IPS-NIHi7 (cell line): ENCODE measurements around the gene FAM43A.

ENCODE experiments used
- DNase-seq: peaks from one replicate; pipeline ENCODE4 v3.0.0; 2012; ENCODE audit warnings: mixed read lengths; ENCODE audit errors: extremely low spot score

FAM43A gene

DNA sequence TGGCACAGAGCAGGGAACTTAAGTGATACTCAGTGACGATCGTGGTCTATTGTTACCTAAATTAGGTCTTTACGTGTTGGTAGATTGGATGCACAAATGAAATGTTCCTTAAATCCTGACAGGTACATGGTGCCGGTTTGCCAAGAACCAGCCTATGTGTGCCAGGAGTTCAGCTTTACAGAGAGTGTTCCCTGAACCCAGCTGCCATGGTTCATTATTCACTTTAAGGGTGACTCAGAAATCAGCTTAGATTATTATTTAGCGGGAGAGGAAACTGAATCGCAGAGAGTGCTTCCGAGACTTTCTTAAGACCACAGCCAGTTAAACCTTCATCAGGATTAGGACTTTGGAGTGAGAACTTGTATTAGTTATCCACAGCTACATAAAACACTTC is 21.5 kb downstream of the FAM43A start:
- DNase-seq: no peak

DNA sequence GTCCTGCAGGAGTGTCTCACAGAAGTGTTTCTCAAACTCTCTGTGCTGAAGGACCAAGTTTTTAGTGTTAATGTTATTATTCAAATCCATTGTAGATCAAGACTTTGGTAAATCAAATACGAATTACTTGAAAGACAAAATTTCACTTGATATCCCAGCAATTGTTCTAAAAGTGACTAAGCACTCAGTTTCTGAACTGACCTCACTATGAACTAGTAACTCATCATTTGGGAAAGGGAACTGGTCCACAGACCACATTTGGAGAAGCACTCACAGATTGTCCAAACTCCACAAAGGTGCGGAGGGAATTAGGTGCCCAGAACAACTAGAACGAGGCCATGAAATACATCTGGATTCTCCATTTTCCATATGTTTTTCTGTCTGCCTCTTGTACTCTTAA is 25.6 kb downstream of the FAM43A start:
- no peak for DNase-seq

DNA sequence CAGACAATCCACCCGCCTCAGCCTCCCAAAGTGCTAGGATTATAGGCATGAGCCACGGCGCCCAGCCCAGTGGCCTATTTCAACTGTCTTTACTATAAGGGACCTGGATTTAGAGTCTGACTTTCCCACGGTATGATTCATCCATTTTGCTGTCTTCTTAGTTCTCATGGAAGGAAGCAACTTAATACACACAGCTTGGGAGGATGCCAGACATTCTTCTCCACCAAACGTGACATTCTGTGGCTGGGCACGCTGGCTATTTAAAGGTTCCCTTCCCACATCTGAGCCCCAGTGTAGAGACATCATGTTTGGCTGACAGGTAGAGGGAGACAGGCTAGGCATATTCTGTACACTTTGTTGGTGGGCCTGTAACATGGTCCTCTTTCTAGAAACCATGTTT is 26.2 kb downstream of the FAM43A start:
- DNase-seq: no peak

DNA sequence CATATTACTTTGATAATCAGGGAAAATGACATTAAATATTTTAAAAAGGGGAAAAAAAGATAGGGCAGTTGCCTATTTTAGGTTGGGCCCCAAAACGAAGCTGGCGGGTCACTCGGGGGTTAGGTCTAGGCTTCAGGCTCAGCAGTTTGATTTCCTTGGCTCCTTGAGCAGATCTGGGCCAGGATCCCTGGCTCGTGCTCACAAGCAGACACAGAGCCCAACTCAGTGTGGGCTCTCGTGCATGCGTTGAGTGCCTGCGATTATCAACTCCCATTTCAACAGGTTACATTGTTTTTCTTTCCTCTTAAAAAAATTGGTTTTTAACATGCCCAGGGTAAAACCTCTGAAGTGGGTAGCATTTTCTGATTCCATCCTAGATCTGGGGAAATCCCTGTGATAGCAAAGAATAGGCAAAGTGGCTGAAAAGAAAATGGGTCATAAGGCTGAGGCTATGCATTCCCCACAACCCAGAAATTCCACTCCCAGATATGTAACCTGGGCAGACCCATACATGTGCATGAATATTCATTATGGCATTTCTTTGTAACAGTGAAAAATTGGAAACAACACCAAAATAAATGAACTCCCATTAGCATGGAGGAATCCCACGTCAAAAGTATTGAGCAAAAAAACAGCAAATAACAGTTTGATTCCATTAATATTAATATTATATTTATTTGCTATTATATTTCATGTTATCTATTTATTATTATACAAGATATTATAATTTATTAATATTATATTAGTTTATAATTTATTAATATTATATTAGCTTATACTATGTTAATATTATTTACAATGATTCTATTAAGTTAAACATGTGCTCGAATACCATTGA is 27.8 kb downstream of the FAM43A start:
- DNase-seq: no peak

DNA sequence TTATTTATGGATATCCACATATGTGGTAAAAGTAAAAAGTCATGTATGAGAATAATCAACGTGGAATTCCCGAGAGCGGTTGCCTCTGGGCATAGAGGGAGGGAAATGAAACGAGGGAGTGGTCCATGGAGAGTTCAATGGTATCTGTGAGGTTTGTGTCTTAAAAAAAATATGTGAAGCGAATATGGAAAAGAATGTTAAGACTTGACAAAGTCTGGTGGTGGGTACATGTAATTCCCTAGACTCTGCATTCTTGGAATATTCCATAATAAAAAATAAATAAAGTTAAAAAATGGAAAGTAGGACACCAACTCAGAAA is 28.4 kb downstream of the FAM43A start:
- no peak for DNase-seq

DNA sequence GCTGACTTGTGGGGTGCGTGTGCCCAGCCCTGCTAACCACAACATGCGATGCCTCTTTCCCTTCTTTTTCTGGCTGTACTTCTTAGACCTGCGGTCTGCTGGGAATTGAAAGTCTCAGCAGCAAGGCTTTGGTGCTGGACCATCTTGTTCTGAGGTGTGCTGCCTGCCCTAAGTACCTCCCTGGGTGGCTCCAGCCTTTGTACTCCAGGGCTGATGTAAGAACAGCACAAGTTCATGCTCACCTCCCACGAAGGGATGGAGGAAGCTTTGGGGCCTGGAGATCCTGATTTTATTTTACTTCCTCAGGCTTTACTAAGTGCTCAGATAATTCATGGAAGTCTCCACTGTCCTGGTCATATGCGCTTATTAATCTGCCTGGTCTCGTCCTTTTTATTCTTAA is 28.9 kb downstream of the FAM43A start:
- DNase-seq: no peak

DNA sequence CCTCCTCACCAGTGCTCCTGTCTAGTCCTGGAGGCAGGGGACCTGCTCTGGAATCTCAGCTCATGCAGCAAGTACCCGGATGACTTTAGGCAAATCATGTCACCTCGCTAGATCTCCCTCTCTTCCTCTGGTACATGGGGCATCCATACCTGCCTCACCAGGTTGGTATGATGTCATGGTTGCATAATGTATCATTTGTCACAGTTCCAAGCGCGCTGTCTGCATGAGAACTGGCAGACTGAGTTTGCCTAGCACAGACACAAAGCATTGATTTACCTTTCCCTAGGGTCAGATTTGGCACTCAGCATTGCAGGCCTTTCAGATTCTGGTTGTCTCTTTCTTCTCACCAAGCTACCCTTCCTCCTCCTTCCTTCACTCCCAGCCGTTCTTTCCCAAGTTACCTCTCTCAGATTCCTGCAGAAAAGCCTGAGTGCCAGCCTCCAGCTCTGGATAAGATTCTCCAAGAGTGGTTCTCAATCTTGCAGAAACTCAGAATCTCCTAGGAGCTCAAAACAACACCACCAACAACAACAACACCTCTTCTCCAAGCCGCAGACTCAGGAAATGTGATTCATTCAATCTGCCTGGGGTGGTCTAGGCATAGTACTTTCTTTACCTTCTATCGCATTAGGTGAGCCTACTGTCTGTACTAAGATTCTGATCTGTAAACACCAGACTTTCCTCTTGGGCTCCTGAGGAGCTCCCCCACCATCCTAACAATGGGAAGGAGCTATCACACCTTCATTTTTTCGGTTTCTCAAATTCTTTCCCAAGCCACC is 29.5 kb downstream of the FAM43A start:
- no peak for DNase-seq

DNA sequence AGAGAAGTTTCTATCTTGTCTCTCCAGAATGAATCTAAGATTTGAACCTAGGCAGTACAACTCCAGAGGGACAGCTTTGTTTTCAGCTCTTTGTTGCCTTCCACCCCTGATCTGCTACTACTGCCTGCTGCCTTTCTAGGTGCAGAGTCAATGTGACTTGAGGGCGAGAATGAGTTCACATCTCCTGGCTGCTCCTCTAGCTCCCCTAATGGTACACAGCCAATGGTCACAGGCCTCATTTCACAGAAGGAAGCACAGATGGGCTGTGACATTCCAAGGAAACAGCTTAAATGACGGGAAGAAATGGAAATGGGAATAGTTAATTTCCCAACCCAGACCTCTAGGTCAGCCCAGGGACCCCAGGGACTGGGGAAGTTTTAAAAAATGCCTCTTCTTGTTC is 32.4 kb downstream of the FAM43A start:
- DNase-seq: no peak

DNA sequence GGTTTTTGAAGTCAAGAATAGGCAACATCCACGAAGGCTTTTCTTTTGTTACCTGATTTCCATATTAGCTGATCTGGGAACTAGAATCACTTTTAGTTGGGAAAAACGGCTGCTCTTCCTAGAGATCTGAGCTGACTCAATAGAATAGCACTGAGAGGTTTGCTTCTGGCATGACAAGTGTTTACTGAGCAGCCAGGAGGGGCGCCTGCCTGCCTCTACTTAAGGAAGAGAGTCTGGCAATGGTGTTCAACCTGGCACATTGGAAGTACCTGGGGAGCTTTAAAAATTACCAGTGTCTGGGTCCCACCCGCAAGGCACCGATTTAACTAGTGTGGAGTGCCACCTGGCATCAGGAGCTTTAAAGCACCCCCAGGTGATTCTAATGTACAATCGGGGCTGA is 34.4 kb downstream of the FAM43A start:
- no peak for DNase-seq

DNA sequence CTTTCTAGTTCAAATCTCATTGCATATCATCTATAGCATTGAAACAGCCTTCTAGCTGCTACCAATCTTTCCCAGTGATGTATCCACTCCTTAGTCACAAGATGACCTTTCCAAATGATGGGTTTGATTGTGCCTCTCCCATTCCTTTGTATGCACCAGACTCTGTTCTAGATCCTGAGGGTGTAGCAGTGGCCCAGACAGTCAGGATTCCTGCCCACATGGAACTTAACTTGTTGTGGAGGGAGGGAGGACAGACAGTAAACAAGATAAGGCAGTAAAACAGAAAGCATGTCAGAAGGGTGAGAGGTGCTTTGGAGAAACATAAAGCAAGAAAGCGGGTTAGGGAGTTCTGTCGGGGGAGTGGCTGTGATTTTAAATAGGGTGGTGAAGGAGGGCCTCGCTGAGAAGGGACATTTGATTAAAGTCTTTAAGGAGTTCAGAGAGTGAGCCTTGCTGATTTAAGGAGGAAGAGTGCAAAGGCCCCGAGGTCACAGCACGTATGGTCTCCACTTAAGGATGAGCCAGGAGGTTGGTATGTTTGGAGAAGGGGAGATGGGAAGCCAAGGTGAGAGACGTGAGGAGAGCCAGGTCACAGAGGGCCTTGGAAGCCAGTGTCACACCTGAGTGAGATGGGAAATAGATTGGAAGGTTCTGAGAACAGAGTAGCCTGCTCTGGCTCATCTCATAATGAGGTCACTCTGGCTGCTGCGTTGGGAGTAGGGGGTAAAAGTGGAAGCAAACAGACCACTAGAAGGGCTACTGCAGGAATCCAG is 38.3 kb downstream of the FAM43A start:
- no peak for DNase-seq

DNA sequence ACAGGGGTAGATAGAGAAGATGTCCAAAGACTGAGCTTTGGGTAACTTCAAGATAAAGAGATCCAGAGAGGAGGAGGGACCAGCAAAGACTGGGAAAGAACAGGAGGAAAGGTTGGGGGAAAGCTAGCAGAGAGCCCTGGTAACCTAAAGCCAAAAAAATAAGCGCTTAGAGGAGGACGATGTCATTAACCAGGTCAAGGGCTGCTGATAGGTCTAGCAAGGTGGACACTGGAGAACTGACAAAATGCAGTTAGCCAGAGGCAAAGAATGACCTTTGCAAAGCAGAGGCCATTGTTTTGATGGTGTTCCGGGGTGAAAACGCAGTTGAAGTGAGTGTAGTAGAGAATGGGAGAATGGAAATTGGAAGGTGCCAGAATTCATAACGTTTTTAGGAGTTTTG is 39.7 kb downstream of the FAM43A start:
- no peak for DNase-seq

DNA sequence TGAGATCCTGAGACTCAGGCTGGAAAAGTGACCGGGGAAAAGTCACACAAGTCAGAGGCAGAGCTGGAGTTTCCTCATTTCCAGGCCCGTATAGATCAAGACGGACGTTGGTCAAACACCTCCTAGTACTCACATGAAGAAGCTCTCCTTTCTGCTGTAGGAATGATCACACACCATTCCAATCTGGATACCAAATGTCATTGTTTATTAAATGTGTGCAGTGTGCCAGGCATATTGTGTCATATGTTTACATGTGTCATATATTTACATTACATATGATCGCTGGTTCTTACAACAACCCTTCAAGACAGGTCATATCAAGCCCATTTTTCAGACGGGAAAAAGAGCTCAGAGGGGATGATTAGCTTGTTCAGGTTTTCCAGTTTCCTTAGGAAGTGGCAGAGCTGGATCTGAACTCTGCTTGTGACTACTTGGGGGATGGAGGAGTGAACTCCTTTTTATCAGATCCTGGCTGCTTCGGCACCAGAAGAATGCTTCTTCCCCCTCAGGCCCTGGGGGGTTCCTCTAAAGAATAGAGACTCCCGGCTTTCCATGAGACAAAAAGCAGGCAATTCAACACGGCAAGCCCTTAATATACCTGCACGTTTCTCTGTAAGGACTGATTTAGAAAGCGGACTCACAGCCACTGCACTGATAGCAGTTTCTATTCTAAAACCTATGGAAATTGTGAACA is 41.9 kb downstream of the FAM43A start:
- no peak for DNase-seq

DNA sequence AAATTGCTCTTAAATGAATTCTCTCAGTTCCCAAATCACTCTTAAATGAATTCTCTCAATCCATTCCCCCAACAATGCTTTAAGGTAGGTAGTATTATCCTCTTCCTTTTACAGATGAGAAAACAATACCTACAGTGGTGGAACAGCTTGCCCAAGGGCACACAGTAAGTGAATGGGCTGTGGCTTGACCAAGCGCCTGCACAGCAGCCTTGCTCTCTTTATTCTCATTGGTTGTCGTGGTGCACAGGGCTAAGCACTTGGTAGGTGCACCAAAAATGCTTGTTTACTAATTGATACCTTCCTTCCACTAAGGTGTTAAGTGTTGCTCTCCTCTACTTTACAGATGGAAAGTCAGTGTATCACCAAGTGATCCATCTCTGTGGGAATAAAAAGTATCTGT is 43.3 kb downstream of the FAM43A start:
- DNase-seq: no peak

DNA sequence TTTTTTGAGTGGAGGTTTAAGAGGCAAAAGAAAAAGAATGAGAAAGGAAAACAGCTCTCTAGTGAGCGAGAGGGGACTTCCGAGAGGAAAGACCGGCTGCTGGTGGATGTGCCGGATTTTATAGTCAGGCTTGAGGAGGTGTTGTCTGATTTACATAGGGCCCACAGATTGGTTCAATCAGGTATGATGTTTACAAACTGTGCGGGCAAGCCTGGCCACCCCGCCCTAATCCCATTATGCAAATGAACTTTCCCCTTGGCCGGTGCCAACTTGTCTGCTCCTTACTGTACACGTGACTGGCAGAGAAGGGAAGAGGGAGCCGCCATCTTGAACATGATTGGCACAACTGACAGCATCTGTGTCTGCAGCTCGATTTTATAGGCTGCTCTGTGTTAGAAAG is 44.7 kb downstream of the FAM43A start:
- DNase-seq: no peak

DNA sequence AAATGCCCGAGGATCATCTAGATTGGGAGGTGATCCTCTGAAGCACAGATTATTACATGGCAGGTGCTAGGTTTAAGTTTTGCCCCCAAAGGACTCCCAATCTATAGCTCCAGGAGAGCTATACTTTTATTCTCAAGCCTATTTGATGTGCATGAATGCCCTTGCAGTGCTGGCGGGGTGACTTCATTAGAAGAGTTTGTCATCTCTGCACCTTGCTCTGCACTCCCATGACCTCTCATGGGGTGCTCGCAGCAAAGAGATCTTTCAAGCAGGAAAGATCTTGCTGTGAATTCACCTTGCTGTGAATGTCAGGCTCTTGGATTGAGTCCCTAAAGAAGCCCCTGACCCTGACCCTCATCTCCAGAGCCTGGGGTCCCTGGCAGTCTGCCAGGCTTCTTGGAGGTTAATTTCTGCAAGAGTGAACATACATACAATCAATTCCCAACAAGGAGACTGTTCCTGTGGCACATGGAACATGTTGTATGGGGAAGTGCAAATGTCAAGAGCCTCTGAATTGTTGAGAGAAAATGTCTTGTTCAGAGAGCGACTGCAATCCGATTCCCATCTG is 45.9 kb downstream of the FAM43A start:
- DNase-seq: no peak

DNA sequence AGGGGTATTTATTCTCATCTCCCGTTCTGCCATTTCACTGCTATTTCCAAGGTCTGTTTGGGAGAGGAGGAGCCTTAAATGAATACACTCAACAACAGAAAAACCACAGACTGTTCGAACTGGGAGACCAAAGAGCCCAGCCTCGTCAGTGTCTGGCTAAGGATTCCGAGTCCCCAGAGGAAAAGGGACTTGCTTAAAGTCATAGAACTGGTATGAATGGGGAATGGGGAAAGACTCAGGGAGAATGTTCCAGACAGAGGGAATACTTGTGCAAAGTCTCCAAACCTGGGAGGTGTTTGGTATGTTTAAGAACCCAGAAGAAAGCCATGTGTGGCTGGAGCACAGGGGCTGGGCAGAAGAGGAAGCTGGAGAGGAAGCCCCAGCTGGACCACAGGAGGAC is 46.9 kb downstream of the FAM43A start:
- no peak for DNase-seq

DNA sequence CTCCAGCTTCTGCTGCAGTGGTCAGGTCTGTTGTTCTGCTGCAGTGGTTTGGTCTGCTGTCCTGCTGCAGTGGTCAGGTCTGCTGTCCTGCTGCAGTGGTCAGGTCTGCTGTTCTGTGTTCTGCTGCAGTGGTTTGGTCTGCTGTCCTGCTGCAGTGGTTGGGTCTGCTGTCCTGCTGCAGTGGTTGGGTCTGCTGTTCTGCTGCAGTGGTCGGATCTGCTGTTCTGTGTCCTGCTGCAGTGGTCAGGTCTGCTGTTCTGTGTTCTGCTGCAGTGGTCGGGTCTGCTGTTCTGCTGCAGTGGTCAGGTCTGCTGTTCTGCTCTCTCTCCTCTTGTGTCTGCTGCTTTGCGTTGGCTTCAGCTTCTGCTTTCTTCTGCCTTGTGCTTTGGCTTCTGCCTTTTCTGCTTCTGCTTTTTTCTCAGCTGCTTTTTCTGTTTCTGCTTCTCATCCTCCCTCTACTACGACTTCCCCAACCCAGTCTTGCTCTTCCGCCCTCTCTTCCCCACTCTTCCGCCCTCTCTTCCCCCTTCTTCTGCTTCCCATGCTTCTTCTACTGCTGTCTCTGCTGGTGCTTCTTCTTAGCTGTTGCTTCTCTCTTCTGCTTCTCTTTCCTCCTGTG is 50.7 kb downstream of the FAM43A start:
- DNase-seq: no peak

DNA sequence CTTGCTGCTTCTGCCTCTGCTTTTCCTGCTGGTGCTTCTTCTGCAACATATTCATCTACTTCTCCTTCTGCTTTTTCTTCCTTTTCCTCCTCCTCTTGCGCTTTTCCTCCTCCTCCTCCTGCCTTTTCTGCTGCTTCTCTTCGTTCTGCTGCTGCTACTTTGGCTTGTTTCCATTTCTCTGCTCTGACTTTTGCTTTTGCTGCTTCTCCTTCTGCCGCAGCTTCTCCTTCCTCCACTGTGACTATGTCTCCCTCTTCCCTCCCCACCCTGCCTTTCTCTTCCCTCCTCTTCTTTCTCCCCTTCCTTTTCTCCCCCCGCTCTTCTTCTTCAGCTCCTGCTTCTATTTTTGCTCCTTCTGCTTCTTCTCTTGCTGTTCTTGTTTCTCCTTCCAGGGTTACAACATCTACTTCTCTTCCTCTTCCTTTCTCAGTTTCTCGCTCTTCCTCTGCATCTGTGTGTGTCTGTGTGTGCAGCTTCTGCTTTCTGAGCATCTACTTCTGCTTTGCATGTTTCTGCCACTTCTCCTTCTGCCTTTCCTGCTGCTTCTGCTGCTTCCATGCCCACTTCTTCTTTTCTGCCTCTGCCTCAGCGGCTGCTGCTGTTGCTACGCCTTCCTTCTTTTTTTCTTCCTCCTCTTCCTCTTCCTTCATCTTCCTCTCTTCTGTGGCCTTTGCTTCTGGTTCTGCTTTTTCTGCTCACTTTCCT is 51.4 kb downstream of the FAM43A start:
- no peak for DNase-seq
